Parathyroid adenoma (tissue), 2 donors: ENCODE results near the gene BLOC1S5.

Experiments used
- H2AFZ ChIP-seq: fragments of 300-600 bp; sonication (generic); one replicate; pipeline ENCODE4 v1.7.0; 2017; ENCODE audit warnings: antibody characterized with exemption, mild to moderate bottlenecking
- H3K27ac ChIP-seq: fragments of 300-600 bp; sonication (generic); one replicate; pipeline ENCODE4 v1.7.0; 2017
- H3K27me3 ChIP-seq: fragments of 300-600 bp; sonication (generic); one replicate; pipeline ENCODE4 v1.7.0; 2017; ENCODE audit warnings: low read length; ENCODE audit not compliant: control insufficient read depth, insufficient read depth
- H3K36me3 ChIP-seq: fragments of 300-600 bp; sonication (generic); one replicate; pipeline ENCODE4 v1.7.0; 2017; ENCODE audit warnings: low read length; ENCODE audit not compliant: control insufficient read depth, insufficient read depth
- H3K4me1 ChIP-seq: fragments of 300-600 bp; sonication (generic); one replicate; pipeline ENCODE4 v1.7.0; 2017; ENCODE audit warnings: control low read depth
- H3K4me2 ChIP-seq: fragments of 300-600 bp; sonication (generic); one replicate; pipeline ENCODE4 v1.7.0; 2017; ENCODE audit warnings: low read length
- H3K4me3 ChIP-seq: fragments of 300-600 bp; sonication (generic); one replicate; pipeline ENCODE4 v1.7.0; 2017; ENCODE audit warnings: low read depth, low read length
- H3K79me2 ChIP-seq: fragments of 300-600 bp; sonication (generic); one replicate; pipeline ENCODE4 v1.7.0; 2017; ENCODE audit warnings: control low read depth
- H3K9ac ChIP-seq: fragments of 300-600 bp; sonication (generic); one replicate; pipeline ENCODE4 v1.7.0; 2017; ENCODE audit warnings: mild to moderate bottlenecking
- H3K9me3 ChIP-seq: fragments of 300-600 bp; sonication (generic); one replicate; pipeline ENCODE4 v1.7.0; 2017; ENCODE audit warnings: low read length; ENCODE audit not compliant: control insufficient read depth
- CTCF ChIP-seq: fragments of 300-600 bp; sonication (generic); IDR thresholded peaks from one replicate; pipeline ENCODE4 v1.7.0; 2017; ENCODE audit warnings: antibody characterized with exemption, mild to moderate bottlenecking
- donor health status: primary hyperparathyroidism.

BLOC1S5 gene

GRCh38 chr6:8108759-8109539, 44.8 kb upstream of the BLOC1S5 start:
- TF ChIP-seq CTCF: no peak

GRCh38 chr6:8108031-8108660, 44.0 kb upstream of the BLOC1S5 start:
- Histone ChIP-seq H3K4me3 (no peak overlapping the region), H3K27ac (no peak overlapping the region), H3K9me3 (no peaks in the 10 kb centered on the region), H3K4me1 (no peaks in the 10 kb centered on the region), H3K9ac (no peak overlapping the region), H3K79me2 (no peaks in the 10 kb centered on the region), H3K4me2 (no peak overlapping the region), H3K36me3 (no peaks in the 10 kb centered on the region), H2AFZ (no peak overlapping the region), H3K27me3 (no peaks in the 10 kb centered on the region)
- no peak for TF ChIP-seq CTCF

More at GRCh38 chr6:8108759-8109539, 44.8 kb upstream of the BLOC1S5 start:
- Histone ChIP-seq H3K4me3 (no peak overlapping the region), H3K9ac (no peak overlapping the region), H3K79me2 (no peaks in the 10 kb centered on the region), H3K27me3 (no peaks in the 10 kb centered on the region), H3K9me3 (no peaks in the 10 kb centered on the region), H3K4me1 (no peaks in the 10 kb centered on the region), H3K36me3 (no peaks in the 10 kb centered on the region), H3K4me2 (no peak overlapping the region), H2AFZ (no peak overlapping the region), H3K27ac (no peak overlapping the region)

GRCh38 chr6:8105791-8106190, 41.6 kb upstream of the BLOC1S5 start:
- H3K9me3 ChIP-seq: no peaks in the 10 kb centered on the region
- no peak for TF ChIP-seq CTCF
- no peak overlapping the region for H3K4me3 ChIP-seq
- H3K27ac ChIP-seq: no peak overlapping the region
- H3K27me3 ChIP-seq: no peaks in the 10 kb centered on the region
- H3K4me1 ChIP-seq: peaks cover 3% of the 10 kb centered on the region
- H3K79me2 ChIP-seq: peaks cover 10% of the 10 kb centered on the region
- H3K4me2 ChIP-seq: no peak overlapping the region
- H2AFZ ChIP-seq: no peak overlapping the region
- no peak overlapping the region for H3K9ac ChIP-seq
- H3K36me3 ChIP-seq: no peaks in the 10 kb centered on the region

- Histone ChIP-seq H3K4me2 (no peak overlapping the region), H3K4me1 (peaks cover 3% of the 10 kb centered on the region), H3K9me3 (no peaks in the 10 kb centered on the region), H3K9ac (no peak overlapping the region), H2AFZ (no peak overlapping the region), H3K27me3 (no peaks in the 10 kb centered on the region), H3K4me3 (no peak overlapping the region), H3K36me3 (no peaks in the 10 kb centered on the region), H3K27ac (no peak overlapping the region), H3K79me2 (peaks cover 14% of the 10 kb centered on the region)
- no peak for TF ChIP-seq CTCF
Measured at GRCh38 chr6:8103726-8104125, 39.5 kb upstream of the BLOC1S5 start.
